ENCODE data around the gene GRID2.

DNA sequence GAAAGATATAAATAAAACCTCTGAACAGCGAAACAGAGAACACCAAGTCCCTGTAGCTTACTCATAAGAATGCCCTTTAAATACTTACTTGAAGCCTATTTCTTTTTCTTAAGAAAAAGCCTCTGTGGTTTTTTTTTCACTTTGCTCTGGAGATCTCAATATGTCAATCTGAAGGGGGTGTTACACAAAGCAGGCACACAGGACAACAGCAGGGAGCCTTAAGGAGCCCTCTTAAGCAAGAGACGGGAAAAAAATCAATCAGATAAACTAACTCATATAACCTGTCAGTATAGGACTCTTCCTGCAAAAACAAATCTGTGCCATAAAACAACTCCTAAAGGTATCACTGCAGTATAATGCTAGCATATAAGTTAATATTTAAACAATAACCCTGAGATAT, 913.7 kb downstream of the GRID2 start:
- no peak for TF ChIP-seq POLR2A (IDR thresholded peaks at IDR 0.05; ENCODE audit: low read depth, low read length)
- no peak for TF ChIP-seq RFX5 (IDR thresholded peaks at IDR 0.05; ENCODE audit: low read depth, low read length)
- no peak for TF ChIP-seq MAZ (IDR thresholded peaks at IDR 0.05; ENCODE audit: borderline replicate concordance, low read depth, low read length)
- TF ChIP-seq, protein P1, sequence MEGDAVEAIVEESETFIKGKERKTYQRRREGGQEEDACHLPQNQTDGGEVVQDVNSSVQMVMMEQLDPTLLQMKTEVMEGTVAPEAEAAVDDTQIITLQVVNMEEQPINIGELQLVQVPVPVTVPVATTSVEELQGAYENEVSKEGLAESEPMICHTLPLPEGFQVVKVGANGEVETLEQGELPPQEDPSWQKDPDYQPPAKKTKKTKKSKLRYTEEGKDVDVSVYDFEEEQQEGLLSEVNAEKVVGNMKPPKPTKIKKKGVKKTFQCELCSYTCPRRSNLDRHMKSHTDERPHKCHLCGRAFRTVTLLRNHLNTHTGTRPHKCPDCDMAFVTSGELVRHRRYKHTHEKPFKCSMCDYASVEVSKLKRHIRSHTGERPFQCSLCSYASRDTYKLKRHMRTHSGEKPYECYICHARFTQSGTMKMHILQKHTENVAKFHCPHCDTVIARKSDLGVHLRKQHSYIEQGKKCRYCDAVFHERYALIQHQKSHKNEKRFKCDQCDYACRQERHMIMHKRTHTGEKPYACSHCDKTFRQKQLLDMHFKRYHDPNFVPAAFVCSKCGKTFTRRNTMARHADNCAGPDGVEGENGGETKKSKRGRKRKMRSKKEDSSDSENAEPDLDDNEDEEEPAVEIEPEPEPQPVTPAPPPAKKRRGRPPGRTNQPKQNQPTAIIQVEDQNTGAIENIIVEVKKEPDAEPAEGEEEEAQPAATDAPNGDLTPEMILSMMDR (conservative IDR thresholded peaks at IDR 0.05; ENCODE audit: low read depth, low read length): no peak
- no peak for TF ChIP-seq MAFK (IDR thresholded peaks at IDR 0.05; ENCODE audit: low read depth, low read length)
- no peak for TF ChIP-seq RCOR1 (IDR thresholded peaks at IDR 0.05; ENCODE audit: insufficient replicate concordance, low read length)
- TF ChIP-seq RAD21 (IDR thresholded peaks at IDR 0.05; ENCODE audit: low read length): no peak
- TF ChIP-seq FOS (IDR thresholded peaks at IDR 0.05; ENCODE audit: low read depth, low read length): no peak
- no peak for TF ChIP-seq CHD1 (IDR thresholded peaks at IDR 0.05; ENCODE audit: low read depth, low read length)
